SU-DHL-6 (cell line): ENCODE measurements around the gene NDUFS8.
"Not testable (repeated sequence)": the region's sequence is repeated elsewhere in the genome, so short reads cannot be mapped to it uniquely, and the experiment has no call there.

Experiments
- EZH2phosphoT487 ChIP-seq: fragments of 200-600 bp; sonication (generic), shearing (Covaris generic); conservative IDR thresholded peaks from 2 replicates; pipeline ENCODE4 v1.6.1; 2018; ENCODE audit warnings: mild to moderate bottlenecking, antibody characterized with exemption, low read length, moderate library complexity, mixed read lengths
- TF ChIP-seq, protein P1 (sequence below): fragments of 200-600 bp; sonication (generic); IDR thresholded peaks from one replicate; pipeline ENCODE4 v1.5.1; 2017; ENCODE audit warnings: antibody characterized with exemption, mild to moderate bottlenecking, low read length, moderate library complexity; ENCODE audit not compliant: insufficient read depth, poor library complexity, severe bottlenecking

DNA sequence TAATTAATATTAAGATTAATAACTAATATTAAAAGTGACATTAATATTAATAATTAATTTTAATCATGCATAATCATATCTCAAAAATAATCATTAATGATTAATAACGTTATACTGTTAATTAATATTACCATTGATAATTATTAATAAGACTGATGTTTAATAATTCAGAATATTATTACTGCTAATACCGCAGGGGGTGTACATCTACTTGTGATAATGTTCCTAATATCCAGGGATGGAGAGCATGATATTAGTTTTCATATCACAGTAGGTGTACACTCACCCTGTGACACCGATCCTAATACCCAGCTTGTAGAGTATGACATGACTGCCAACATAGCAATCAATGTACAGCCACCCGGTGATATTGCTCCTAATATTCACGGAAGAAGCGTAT, 45.2 kb upstream of the NDUFS8 start:
- TF ChIP-seq, protein P1, sequence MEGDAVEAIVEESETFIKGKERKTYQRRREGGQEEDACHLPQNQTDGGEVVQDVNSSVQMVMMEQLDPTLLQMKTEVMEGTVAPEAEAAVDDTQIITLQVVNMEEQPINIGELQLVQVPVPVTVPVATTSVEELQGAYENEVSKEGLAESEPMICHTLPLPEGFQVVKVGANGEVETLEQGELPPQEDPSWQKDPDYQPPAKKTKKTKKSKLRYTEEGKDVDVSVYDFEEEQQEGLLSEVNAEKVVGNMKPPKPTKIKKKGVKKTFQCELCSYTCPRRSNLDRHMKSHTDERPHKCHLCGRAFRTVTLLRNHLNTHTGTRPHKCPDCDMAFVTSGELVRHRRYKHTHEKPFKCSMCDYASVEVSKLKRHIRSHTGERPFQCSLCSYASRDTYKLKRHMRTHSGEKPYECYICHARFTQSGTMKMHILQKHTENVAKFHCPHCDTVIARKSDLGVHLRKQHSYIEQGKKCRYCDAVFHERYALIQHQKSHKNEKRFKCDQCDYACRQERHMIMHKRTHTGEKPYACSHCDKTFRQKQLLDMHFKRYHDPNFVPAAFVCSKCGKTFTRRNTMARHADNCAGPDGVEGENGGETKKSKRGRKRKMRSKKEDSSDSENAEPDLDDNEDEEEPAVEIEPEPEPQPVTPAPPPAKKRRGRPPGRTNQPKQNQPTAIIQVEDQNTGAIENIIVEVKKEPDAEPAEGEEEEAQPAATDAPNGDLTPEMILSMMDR: not testable (repeated sequence)
- not testable (repeated sequence) for TF ChIP-seq EZH2phosphoT487
